Tibial nerve (tissue), 4 donors: ENCODE measurements around the gene TCF23. TPM values are rescaled to one million over a fixed set of nuclear protein-coding genes. Genes with fewer than 3 reads are reported as not detected.

ENCODE experiments used
- DNase-seq, 2 donors: peaks; one replicate each; pipeline ENCODE4 v3.0.0-alpha.2; 2019; ENCODE audit warnings: low spot score in 2 of 2
- H3K27ac ChIP-seq, 4 donors: fragments of 200-600 bp; sonication (generic) in 3 of 4; one replicate each; pipeline ENCODE4 v1.5.1; 2017 to 2019; ENCODE audit warnings: mild to moderate bottlenecking in 1 of 4
- H3K27me3 ChIP-seq, 2 donors: fragments of 200-600 bp; sonication (generic) in 1 of 2; one replicate each; pipeline versions ENCODE4 v1.5.1 to v1.6.0; 2017 to 2019
- H3K36me3 ChIP-seq, 3 donors: fragments of 200-600 bp; sonication (generic); one replicate each; pipeline ENCODE4 v1.5.1; 2018 to 2019
- H3K4me1 ChIP-seq, 4 donors: fragments of 200-600 bp; sonication (generic) in 3 of 4; one replicate each; pipeline ENCODE4 v1.5.1; 2017 to 2019
- H3K4me3 ChIP-seq, 4 donors: fragments of 200-600 bp; sonication (generic) in 3 of 4; one replicate each; pipeline ENCODE4 v1.5.1; 2017 to 2019; ENCODE audit warnings: mild to moderate bottlenecking in 1 of 4, moderate library complexity in 1 of 4
- H3K9me3 ChIP-seq, 4 donors: fragments of 200-600 bp; sonication (generic) in 3 of 4; one replicate each; pipeline ENCODE4 v1.5.1; 2017 to 2019
- EP300 ChIP-seq, 2 donors: sonication (generic); formaldehyde crosslinking; IDR thresholded peaks; one replicate each; pipeline ENCODE4 v1.6.1; 2017; ENCODE audit warnings: antibody characterized with exemption in 2 of 2, mild to moderate bottlenecking in 1 of 2
- POLR2A ChIP-seq, 2 donors: fragments of 450-650 bp; IDR thresholded peaks; one replicate each; pipeline ENCODE4 v1.6.1; 2017; ENCODE audit warnings: antibody characterized with exemption in 2 of 2, mild to moderate bottlenecking in 2 of 2, moderate library complexity in 2 of 2
- WGBS, 2 donors: methylation state at CpG; one replicate each; pipeline ENCODE4 v1.1.5; 2018; 5-methylcytosine and 5-hydroxymethylcytosine counted together
- total RNA-seq, 4 donors: library from RNA; depleted of rRNA; stranded (reverse); fragments of >200 nt; gene quantifications; one replicate each; pipeline ENCODE4 v1.1.0, GENCODE V29; 2016
- TF ChIP-seq, protein P1 (sequence below), 5 experiments: fragments of 200-600 bp in 3 of 5; fragments of 450-650 bp in 2 of 5; sonication (generic) in 3 of 5; IDR thresholded peaks; one replicate each; pipeline ENCODE4 v1.5.1; 2016 to 2019; ENCODE audit warnings: antibody characterized with exemption in 5 of 5, mild to moderate bottlenecking in 3 of 5, moderate library complexity in 2 of 5

Gene TCF23
- total RNA-seq, 4 donors from 2014 or later = not detected

DNA sequence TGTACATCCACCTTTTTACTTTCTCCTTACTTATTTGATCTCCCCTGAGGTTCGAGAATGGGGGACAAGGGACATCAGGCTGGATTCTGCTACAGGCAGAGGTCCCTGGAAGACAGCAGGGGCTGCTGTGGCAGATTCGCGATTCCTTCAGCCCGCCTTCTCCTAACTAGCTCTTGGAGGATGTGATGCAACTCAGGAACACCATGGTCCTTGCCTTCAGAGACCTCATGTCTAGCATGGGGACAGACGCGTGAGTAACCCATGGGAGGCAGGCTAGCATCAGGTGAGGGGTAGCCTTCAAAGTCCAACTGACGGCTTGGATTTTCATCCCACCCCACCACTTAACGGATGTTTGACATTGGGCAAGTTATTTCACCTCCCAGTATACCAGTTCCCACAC is 869 bp upstream of the TCF23 start:
- Histone ChIP-seq H3K4me3 (no peak overlapping the region), H3K27ac (no peak overlapping the region), H3K36me3 (no peaks in the 10 kb centered on the region), H3K4me1 (no peaks in the 10 kb centered on the region), H3K9me3 (no peaks in the 10 kb centered on the region), H3K27me3 (no peaks in the 10 kb centered on the region)
- DNase-seq = no peak
- TF ChIP-seq EP300 (IDR thresholded peaks at IDR 0.05) = no peak
- TF ChIP-seq, protein P1, sequence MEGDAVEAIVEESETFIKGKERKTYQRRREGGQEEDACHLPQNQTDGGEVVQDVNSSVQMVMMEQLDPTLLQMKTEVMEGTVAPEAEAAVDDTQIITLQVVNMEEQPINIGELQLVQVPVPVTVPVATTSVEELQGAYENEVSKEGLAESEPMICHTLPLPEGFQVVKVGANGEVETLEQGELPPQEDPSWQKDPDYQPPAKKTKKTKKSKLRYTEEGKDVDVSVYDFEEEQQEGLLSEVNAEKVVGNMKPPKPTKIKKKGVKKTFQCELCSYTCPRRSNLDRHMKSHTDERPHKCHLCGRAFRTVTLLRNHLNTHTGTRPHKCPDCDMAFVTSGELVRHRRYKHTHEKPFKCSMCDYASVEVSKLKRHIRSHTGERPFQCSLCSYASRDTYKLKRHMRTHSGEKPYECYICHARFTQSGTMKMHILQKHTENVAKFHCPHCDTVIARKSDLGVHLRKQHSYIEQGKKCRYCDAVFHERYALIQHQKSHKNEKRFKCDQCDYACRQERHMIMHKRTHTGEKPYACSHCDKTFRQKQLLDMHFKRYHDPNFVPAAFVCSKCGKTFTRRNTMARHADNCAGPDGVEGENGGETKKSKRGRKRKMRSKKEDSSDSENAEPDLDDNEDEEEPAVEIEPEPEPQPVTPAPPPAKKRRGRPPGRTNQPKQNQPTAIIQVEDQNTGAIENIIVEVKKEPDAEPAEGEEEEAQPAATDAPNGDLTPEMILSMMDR (IDR thresholded peaks at IDR 0.05) = no peak
- WGBS, 2 donors = 92 to 94% methylated on average over 8 of the region's 8 CpGs

DNA sequence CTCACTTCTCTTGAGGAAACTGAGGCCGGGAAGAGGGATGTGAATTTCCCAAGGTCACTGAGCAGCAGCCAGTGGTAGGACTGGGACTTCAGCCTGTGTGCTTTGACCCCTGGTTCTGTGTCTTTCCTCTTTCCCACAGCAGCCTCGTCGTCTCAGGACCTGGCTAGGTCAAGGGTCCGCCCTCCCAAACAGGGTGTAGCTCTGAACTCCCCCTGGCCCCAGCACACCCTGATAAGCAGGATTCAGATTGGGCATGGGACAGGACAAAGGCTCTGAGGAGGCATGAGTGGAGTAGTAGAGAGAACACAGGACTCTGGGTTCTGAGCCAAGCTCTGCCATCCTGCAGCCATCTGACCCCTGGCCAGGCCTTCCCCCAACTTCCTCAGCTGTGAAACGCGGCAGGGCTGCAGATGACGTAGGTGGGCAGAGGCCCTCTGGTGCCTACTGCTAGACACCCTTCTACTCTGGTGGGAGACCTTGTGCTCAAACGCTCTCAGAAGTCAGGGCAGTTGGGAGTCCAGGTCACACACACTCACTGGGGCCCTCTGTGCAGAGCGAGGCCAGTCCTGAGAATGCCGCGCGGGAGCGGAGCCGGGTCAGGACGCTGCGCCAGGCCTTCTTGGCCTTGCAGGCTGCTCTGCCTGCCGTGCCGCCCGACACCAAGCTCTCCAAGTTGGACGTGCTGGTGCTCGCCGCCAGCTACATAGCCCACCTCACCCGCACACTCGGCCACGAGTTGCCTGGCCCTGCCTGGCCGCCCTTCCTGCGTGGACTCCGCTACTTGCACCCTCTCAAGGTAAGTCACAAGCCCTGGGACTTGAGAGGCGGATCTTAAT is 984 bp downstream of the TCF23 start:
- TF ChIP-seq POLR2A (IDR thresholded peaks at IDR 0.05) (no peak), EP300 (IDR thresholded peaks at IDR 0.05) (no peak)
- TF ChIP-seq, protein P1 (IDR thresholded peaks at IDR 0.05) = no peak
- Histone ChIP-seq H3K36me3 (no peaks in the 10 kb centered on the region), H3K27me3 (no peaks in the 10 kb centered on the region), H3K9me3 (no peaks in the 10 kb centered on the region), H3K27ac (no peak overlapping the region), H3K4me1 (no peaks in the 10 kb centered on the region), H3K4me3 (no peak overlapping the region)
- WGBS, 2 donors = 81 to 91% methylated on average over 28 to 29 of the region's 29 CpGs
- DNase-seq = no peak

- Histone ChIP-seq H3K4me3 (no peak overlapping the region), H3K4me1 (no peaks in the 10 kb centered on the region), H3K36me3 (no peaks in the 10 kb centered on the region), H3K9me3 (no peaks in the 10 kb centered on the region), H3K27ac (no peak overlapping the region), H3K27me3 (no peaks in the 10 kb centered on the region)
- 81% methylated on average over 8 of the region's 8 CpGs for WGBS, 2 donors
- TF ChIP-seq, protein P1 (IDR thresholded peaks at IDR 0.05) = no peak
- no peak for TF ChIP-seq POLR2A (IDR thresholded peaks at IDR 0.05)
- TF ChIP-seq EP300 (IDR thresholded peaks at IDR 0.05) = no peak
- no peak for DNase-seq
Observed at GRCh38 chr2:27150639-27151230, 1.9 kb downstream of the TCF23 start.

DNA sequence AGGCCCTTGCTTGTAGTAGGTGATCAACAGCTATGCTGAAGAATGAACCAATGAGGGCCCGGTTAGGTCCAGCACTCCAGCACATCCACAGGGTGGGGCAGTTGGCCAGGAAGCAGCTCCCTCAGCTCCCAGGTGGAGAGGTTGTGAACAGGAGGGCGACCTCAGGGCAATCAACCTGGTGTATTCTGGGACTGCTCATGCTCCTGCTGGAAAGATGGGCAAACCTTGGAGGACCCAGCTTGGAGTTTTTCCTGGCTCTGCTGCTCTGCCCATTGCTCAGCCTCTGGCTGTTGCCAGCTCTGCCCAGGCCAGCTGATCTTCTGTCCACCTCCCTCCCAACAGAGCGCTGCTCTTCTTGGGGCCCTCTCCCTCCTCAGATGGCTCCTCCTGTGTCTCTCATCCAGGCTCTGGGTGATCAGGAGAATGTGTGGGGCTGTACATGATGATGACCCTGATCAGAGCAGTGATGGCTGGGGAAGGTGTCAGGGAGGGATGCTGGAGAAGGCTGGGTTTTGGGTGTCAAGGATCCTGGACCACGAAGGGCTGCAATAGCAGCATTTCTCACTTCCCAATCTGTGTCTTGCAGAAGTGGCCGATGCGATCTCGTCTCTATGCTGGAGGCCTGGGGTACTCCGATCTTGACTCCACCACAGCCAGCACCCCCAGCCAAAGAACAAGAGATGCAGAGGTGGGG is 3.4 kb downstream of the TCF23 start:
- Histone ChIP-seq H3K9me3 (no peaks in the 10 kb centered on the region), H3K27ac (no peak overlapping the region), H3K36me3 (no peaks in the 10 kb centered on the region), H3K4me1 (no peaks in the 10 kb centered on the region), H3K4me3 (no peak overlapping the region), H3K27me3 (no peaks in the 10 kb centered on the region)
- no peak for DNase-seq
- 80 to 87% methylated on average over 8 of the region's 8 CpGs for WGBS, 2 donors
- TF ChIP-seq, protein P1 (IDR thresholded peaks at IDR 0.05) = no peak
- TF ChIP-seq EP300 (IDR thresholded peaks at IDR 0.05) = no peak
- no peak for TF ChIP-seq POLR2A (IDR thresholded peaks at IDR 0.05)
